Common myeloid progenitor, CD34-positive (primary cell): ENCODE results near the gene KDM4C.

Experiments used
- CTCF ChIA-PET: fragments of 350-600 bp; sonication (Branson Sonifier 250); formaldehyde crosslinking; loops from one replicate; lab custom pipeline; 2021; ENCODE audit warnings: antibody characterized with exemption; lab: Charles Lee
- POLR2A ChIA-PET: fragments of 350-600 bp; sonication (Branson Sonifier 250); formaldehyde crosslinking; loops from one replicate; lab custom pipeline; 2021; ENCODE audit warnings: antibody characterized with exemption; lab: Charles Lee
- DNase-seq, 3 donors: peaks; one replicate each; pipeline versions ENCODE4 v3.0.0 to v3.0.0-alpha.2; 2013
- H3K27ac ChIP-seq, 2 experiments: 1 replicate in 1 of 2; 2 replicates in 1 of 2; pipeline ENCODE4 v1.7.0; 2013; ENCODE audit warnings: inconsistent platforms in 2 of 2, low read length in 2 of 2, mild to moderate bottlenecking in 2 of 2, low read depth in 1 of 2, moderate library complexity in 1 of 2; ENCODE audit not compliant: severe bottlenecking in 2 of 2, insufficient read depth in 1 of 2, poor library complexity in 1 of 2
- H3K27me3 ChIP-seq, 5 experiments: replicated peaks in 2 of 5; 1 replicate in 3 of 5; 2 replicates in 2 of 5; pipeline versions ENCODE4 v1.6.1 to v1.7.0; 2013; ENCODE audit warnings: low read length in 4 of 5, mild to moderate bottlenecking in 2 of 5, moderate library complexity in 2 of 5, inconsistent platforms in 1 of 5; ENCODE audit not compliant: insufficient read depth in 5 of 5, control insufficient read depth in 4 of 5
- H3K36me3 ChIP-seq, 4 experiments: 1 replicate in 2 of 4; 2 replicates in 2 of 4; pipeline versions ENCODE4 v1.6.1 to v1.7.0; 2013; ENCODE audit warnings: low read length in 3 of 4, control low read depth in 1 of 4, mild to moderate bottlenecking in 1 of 4; ENCODE audit not compliant: control insufficient read depth in 4 of 4, insufficient read depth in 4 of 4
- H3K4me1 ChIP-seq, 4 experiments: 1 replicate in 3 of 4; 2 replicates in 1 of 4; pipeline versions ENCODE4 v1.6.1 to v1.7.1; 2013; ENCODE audit warnings: low read length in 3 of 4, mild to moderate bottlenecking in 3 of 4, control low read depth in 1 of 4, inconsistent platforms in 1 of 4, moderate library complexity in 1 of 4; ENCODE audit not compliant: control insufficient read depth in 4 of 4, insufficient read depth in 4 of 4; ENCODE audit errors: control extremely low read depth in 1 of 4
- H3K4me3 ChIP-seq, 7 experiments: 1 replicate in 4 of 7; 2 replicates in 3 of 7; pipeline versions ENCODE4 v1.5.1 to v1.7.0; 2013; ENCODE audit warnings: mild to moderate bottlenecking in 7 of 7, low read length in 6 of 7, moderate library complexity in 6 of 7, inconsistent platforms in 2 of 7, low read depth in 2 of 7, control low read depth in 1 of 7; ENCODE audit not compliant: insufficient read depth in 4 of 7, control insufficient read depth in 1 of 7; ENCODE audit errors: extremely low read depth in 1 of 7
- H3K9me3 ChIP-seq, 5 experiments: 1 replicate in 4 of 5; 2 replicates in 1 of 5; pipeline versions ENCODE4 v1.6.1 to v1.7.1; 2013; ENCODE audit warnings: low read length in 4 of 5, mild to moderate bottlenecking in 2 of 5, inconsistent platforms in 1 of 5, low read depth in 1 of 5, moderate library complexity in 1 of 5; ENCODE audit not compliant: control insufficient read depth in 4 of 5, insufficient read depth in 2 of 5; ENCODE audit errors: control extremely low read depth in 1 of 5
- WGBS: methylation state at CpG from one replicate; pipeline ENCODE4 v1.1.5; 2013; ENCODE audit not compliant: insufficient coverage; 5-methylcytosine and 5-hydroxymethylcytosine counted together

Gene KDM4C

GRCh38 chr9:6876195-6876894, 118.6 kb downstream of the KDM4C start:
- H3K4me1 ChIP-seq, result no peaks in the 10 kb centered on the region
- ChIA-PET POLR2A (no interaction called here), CTCF (interaction anchor here (1.3 kb wide), 1 partner anchor 18 kb away, joined by 3 read pairs; no protein-coding TSS in a partner anchor)
- H3K36me3 ChIP-seq, result peaks cover 0 to 4% (median 3%) of the 10 kb centered on the region in 4 experiments
- H3K27me3 ChIP-seq, result no peaks in the 10 kb centered on the region
- 98% methylated on average over 9 of the region's 10 CpGs for WGBS
- H3K27ac ChIP-seq, result no peak overlapping the region
- H3K4me3 ChIP-seq, result no peak overlapping the region
- H3K9me3 ChIP-seq, result peaks cover 0 to 3% (median 0%) of the 10 kb centered on the region in 5 experiments
- no peak for DNase-seq

DNA sequence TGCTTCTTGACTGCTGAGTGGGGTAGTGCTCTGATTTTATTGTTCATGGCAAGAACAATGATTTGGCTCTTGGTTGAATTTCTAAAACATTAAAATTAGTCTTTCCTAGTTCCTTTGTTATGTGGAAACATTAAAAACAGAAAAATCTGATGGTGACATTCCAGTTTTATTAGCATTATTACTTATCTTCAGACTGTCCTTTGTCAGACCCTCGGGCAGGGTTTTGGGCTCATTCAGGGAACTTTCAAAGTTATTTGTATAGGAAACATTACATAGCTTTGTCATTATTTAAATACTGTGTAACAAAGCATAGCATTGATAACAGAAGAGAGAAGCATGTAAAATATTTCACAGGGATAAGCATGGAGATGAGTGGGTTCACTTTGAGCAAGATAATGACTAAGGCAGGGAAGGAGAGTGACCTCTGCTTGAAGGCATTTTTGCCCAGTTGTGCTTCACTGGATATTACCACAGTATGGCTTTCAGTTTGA, 119.9 kb downstream of the KDM4C start:
- no CpG with 5 or more reads among the region's 1 CpG for WGBS
- no peak for DNase-seq
- H3K27ac ChIP-seq, result no peak overlapping the region
- CTCF ChIA-PET, result interaction anchor here (1.3 kb wide), 1 partner anchor 19 kb away, joined by 3 read pairs; no protein-coding TSS in a partner anchor
- no peak overlapping the region for H3K4me3 ChIP-seq
- peaks cover 0 to 4% (median 3%) of the 10 kb centered on the region in 4 experiments for H3K36me3 ChIP-seq
- POLR2A ChIA-PET, result no interaction called here
- H3K9me3 ChIP-seq, result peaks cover 0 to 3% (median 0%) of the 10 kb centered on the region in 5 experiments
- H3K27me3 ChIP-seq, result no peaks in the 10 kb centered on the region
- H3K4me1 ChIP-seq, result no peaks in the 10 kb centered on the region

DNA sequence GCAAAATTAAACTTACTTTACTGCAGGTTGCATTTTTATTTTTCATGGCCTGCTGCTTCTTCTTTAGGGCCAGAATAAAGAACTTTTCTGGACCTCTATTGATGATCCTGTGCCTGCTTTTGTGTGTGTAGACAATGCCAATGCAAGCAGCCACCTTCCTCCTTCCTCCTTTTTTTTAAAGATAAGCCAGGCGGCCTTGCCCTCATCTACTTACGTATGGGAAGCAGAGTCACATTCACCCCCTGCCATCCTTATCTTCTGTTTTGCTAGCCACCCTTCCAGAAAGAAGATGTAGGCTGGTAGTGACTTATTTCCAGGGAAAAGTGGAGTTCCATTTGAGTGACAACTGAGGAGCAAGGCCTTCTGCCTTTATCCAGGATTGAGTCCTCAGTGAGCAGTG, 122.9 kb downstream of the KDM4C start:
- WGBS, result no CpG with 5 or more reads among the region's 2 CpGs

DNA sequence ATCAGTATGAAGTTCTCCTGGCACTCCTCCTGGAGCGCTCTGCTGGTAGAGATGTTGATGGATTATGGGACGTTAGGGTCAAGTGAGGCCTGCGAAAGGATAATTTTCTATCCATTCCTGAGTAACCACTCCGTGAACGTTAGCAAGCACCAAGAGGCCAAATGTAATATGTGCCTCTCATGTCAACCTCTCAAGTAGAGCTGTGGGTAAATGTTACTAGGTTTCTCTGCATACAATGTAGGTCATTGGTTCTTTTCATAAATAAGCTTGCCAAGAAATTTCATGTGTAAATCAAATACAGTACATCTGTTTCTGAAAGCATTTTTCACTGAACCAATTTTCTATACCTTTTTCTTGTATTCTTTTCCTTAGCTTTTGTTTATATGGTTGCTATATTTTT, 126.3 kb downstream of the KDM4C start:
- no peaks in the 10 kb centered on the region for H3K9me3 ChIP-seq
- no peak for DNase-seq
- ChIA-PET POLR2A (no interaction called here), CTCF (no interaction called here)
- no peaks in the 10 kb centered on the region for H3K27me3 ChIP-seq
- H3K36me3 ChIP-seq, result peaks cover 0 to 11% (median 4%) of the 10 kb centered on the region in 4 experiments
- WGBS, result 100% methylated on average over 2 of the region's 5 CpGs
- H3K4me1 ChIP-seq, result peaks cover 0 to 3% (median 0%) of the 10 kb centered on the region in 4 experiments
- no peak overlapping the region for H3K4me3 ChIP-seq
- H3K27ac ChIP-seq, result no peak overlapping the region

More for the DNA sequence above, 122.9 kb downstream of the KDM4C start:
- Histone ChIP-seq H3K36me3 (peaks cover 0 to 5% (median 4%) of the 10 kb centered on the region in 4 experiments), H3K27ac (no peak overlapping the region), H3K4me3 (no peak overlapping the region), H3K9me3 (peaks cover 0 to 3% (median 0%) of the 10 kb centered on the region in 5 experiments), H3K27me3 (no peaks in the 10 kb centered on the region), H3K4me1 (peaks cover 0 to 3% (median 0%) of the 10 kb centered on the region in 4 experiments)
- POLR2A ChIA-PET, result no interaction called here
- DNase-seq, result no peak
- CTCF ChIA-PET, result no interaction called here

- POLR2A ChIA-PET, result no interaction called here
Measured at GRCh38 chr9:6884990-6885389, 127.2 kb downstream of the KDM4C start.

DNA sequence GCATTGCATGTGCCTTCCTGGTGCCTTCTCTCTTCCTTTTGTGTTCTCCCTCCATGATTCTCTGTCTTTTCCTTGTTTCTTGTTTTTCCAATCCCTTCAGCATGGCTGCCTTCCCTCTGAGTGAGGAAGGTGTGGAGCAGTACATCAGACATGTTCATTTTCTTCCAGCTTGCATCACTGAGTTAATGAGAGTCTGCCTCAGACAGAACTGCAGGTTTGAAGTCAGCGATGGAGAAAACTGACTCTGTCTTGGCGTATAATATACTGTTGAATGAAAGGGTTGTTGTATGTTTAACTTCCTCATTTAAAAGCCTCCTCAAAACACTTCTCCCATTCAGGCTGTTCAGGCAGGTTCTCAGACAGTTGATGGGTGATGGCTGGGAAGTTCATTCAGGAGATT, 129.3 kb downstream of the KDM4C start:
- WGBS, result no CpG with 5 or more reads among the region's 2 CpGs
- peak in 2 of 3 donors; percentile 14 to 34 for DNase-seq
- Histone ChIP-seq H3K9me3 (no peaks in the 10 kb centered on the region), H3K27me3 (no peaks in the 10 kb centered on the region), H3K4me3 (no peak overlapping the region), H3K4me1 (peaks cover 0 to 9% (median 4%) of the 10 kb centered on the region in 4 experiments), H3K36me3 (peaks cover 5 to 10% (median 7%) of the 10 kb centered on the region in 4 experiments), H3K27ac (no peak overlapping the region)
- POLR2A ChIA-PET, result no interaction called here
- CTCF ChIA-PET, result no interaction called here

More at GRCh38 chr9:6884990-6885389, 127.2 kb downstream of the KDM4C start:
- no peak overlapping the region for H3K4me3 ChIP-seq
- H3K9me3 ChIP-seq, result no peaks in the 10 kb centered on the region
- no peak overlapping the region for H3K27ac ChIP-seq
- peaks cover 0 to 11% (median 9%) of the 10 kb centered on the region in 4 experiments for H3K36me3 ChIP-seq
- CTCF ChIA-PET, result interaction anchor here (1.2 kb wide), 1 partner anchor 104 kb away, joined by 3 read pairs; no protein-coding TSS in a partner anchor
- no peaks in the 10 kb centered on the region for H3K27me3 ChIP-seq
- peaks cover 0 to 8% (median 4%) of the 10 kb centered on the region in 4 experiments for H3K4me1 ChIP-seq
- peak in 2 of 3 donors; percentile 10 to 45 for DNase-seq
- no CpG with 5 or more reads among the region's 2 CpGs for WGBS

DNA sequence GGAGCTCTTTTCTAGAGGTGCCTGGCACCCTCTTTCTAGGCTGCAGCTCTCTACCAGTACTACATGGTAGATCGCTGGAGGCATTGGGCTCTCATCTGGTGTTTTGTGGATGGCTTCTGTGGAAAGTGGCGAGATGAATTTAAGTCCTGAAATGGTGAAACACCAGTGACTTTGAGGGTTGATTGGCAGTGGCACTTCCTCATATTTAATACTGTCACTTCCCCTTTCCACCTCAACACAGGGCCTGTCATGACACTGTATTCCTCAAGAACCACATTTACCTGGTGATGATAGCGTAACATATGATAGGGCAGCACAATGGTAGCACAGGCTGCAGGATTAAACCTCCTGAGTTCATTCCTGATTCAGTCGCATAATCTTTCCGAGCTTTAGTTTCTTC, 132.1 kb downstream of the KDM4C start:
- ChIA-PET POLR2A (no interaction called here), CTCF (interaction anchor here (1.0 kb wide), 1 partner anchor 63 kb away, joined by 4 read pairs; no protein-coding TSS in a partner anchor)
- no peak overlapping the region for H3K4me3 ChIP-seq
- DNase-seq, result peak in 2 of 3 donors; percentile 58 to 71
- H3K4me1 ChIP-seq, result peaks cover 0 to 23% (median 10%) of the 10 kb centered on the region in 4 experiments
- WGBS, result 96% methylated on average over 4 of the region's 5 CpGs
- peak overlapping the region in 1 of 2 experiments; percentile 28 for H3K27ac ChIP-seq
- H3K27me3 ChIP-seq, result no peaks in the 10 kb centered on the region
- H3K36me3 ChIP-seq, result peaks cover 5 to 15% (median 9%) of the 10 kb centered on the region in 4 experiments
- H3K9me3 ChIP-seq, result no peaks in the 10 kb centered on the region
